ENCODE measurements around the gene KRT33B. TPM values are rescaled to one million over a fixed set of nuclear protein-coding genes. Genes with fewer than 3 reads are reported as not detected.
A peak's percentile ranks its signal among the peaks of the same experiment; 100 is the strongest.
"Not testable (repeated sequence)": the region's sequence is repeated elsewhere in the genome, so short reads cannot be mapped to it uniquely, and the experiment has no call there.

The KRT33B gene
- polyA plus RNA-seq, 1 donor (not counting 4 experiments of a cell fraction or from before 2014, with no cell fraction given) = 0.21 TPM

DNA sequence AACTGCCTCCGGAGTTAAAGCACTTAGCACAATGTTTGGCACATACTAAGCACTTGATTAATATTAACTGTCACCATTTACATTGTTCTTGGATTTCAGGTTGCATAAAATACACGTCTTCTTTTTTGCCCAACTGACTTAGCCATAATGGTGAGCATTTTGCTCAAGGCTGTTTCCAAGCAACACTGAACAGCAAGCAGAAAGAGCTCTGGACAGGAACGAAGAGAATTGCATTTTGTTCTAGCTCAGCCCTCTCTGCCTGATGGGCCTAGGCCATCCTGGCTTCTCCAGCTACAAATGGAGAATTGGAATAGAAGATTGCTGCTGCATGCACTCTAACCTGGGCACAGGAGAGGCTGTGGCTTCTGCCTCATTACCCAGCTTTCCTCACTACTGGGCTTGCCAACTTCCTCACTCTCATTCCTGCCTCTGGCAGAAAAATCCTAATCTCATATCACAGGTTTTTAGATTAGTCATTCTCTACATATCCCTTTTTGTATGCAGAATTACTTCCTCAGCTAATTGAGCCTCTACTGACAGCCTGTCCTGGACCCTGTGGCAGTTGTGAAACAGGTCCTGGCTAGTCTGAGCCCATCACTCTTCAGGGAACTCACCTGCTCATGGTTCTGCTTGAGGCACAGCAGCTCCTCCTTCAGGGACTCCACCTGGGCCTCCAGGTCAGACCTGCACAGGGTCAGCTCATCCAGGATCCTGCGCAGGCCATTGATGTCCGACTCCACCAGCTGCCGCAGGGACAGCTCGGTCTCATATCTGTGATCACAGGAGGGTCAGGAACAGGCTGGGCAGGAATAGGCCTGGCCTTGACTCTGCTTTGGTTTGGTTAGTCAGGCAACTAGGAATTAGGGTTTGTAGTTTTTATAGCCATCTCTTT is 21.5 kb downstream of the KRT33B start:
- peaks cover 31% of the 10 kb centered on the region for H3K4me1 ChIP-seq (ENCODE audit: control insufficient read depth, extremely low read depth, insufficient read depth, low read length)
- no peak overlapping the region for H2AFZ ChIP-seq (ENCODE audit: control insufficient read depth, low read length)
- H3K79me2 ChIP-seq (ENCODE audit: control insufficient read depth, insufficient read depth, low read length) = no peaks in the 10 kb centered on the region
- H3K9ac ChIP-seq (ENCODE audit: control insufficient read depth, extremely low read depth, insufficient read depth, low read length) = no peak overlapping the region
- TF ChIP-seq, protein P1, sequence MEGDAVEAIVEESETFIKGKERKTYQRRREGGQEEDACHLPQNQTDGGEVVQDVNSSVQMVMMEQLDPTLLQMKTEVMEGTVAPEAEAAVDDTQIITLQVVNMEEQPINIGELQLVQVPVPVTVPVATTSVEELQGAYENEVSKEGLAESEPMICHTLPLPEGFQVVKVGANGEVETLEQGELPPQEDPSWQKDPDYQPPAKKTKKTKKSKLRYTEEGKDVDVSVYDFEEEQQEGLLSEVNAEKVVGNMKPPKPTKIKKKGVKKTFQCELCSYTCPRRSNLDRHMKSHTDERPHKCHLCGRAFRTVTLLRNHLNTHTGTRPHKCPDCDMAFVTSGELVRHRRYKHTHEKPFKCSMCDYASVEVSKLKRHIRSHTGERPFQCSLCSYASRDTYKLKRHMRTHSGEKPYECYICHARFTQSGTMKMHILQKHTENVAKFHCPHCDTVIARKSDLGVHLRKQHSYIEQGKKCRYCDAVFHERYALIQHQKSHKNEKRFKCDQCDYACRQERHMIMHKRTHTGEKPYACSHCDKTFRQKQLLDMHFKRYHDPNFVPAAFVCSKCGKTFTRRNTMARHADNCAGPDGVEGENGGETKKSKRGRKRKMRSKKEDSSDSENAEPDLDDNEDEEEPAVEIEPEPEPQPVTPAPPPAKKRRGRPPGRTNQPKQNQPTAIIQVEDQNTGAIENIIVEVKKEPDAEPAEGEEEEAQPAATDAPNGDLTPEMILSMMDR (optimal IDR thresholded peaks at IDR 0.05 in 1 of 3, IDR thresholded peaks at IDR 0.05 in 1 of 3, conservative IDR thresholded peaks at IDR 0.05 in 1 of 3; ENCODE audit: extremely low read depth in 1 of 3, insufficient read depth in 2 of 3, low read length in 3 of 3) = no peak
- TF ChIP-seq EZH2 (IDR thresholded peaks at IDR 0.05; ENCODE audit: low read length) = no peak
- H3K4me2 ChIP-seq (ENCODE audit: control insufficient read depth, extremely low read depth, insufficient read depth, low read depth, low read length) = peak overlapping the region; percentile 4
- H3K9me3 ChIP-seq (ENCODE audit: control insufficient read depth, low read depth, low read length) = no peaks in the 10 kb centered on the region
- peak; percentile 98 for FAIRE-seq
- dilution Hi-C loops (cut with MboI; ENCODE audit: extremely low pct_ligation_motif_present, low sequenced_read_pairs) = no loop called here
- H3K9me1 ChIP-seq (ENCODE audit: control insufficient read depth, extremely low read depth, insufficient read depth, low read length) = no peaks in the 10 kb centered on the region
- H3K4me3 ChIP-seq (ENCODE audit: control insufficient read depth in 2 of 3, extremely low read depth in 1 of 3, insufficient read depth in 2 of 3, low read depth in 1 of 3, low read length in 3 of 3) = no peak overlapping the region
- no peaks in the 10 kb centered on the region for H3K36me3 ChIP-seq (ENCODE audit: control insufficient read depth in 2 of 2, extremely low read depth in 1 of 2, insufficient read depth in 2 of 2, low read length in 2 of 2)
- peak overlapping the region; percentile 32 for H3K27ac ChIP-seq (ENCODE audit: control insufficient read depth, insufficient read depth, low read length)
- no peaks in the 10 kb centered on the region for H3K27me3 ChIP-seq (ENCODE audit: control insufficient read depth, extremely low read depth, insufficient read depth, low read length)
- H4K20me1 ChIP-seq (ENCODE audit: control insufficient read depth, extremely low read depth, insufficient read depth, low read length) = no peaks in the 10 kb centered on the region
- DNase-seq (ENCODE audit: low read depth, low spot score) = peak; percentile 76

DNA sequence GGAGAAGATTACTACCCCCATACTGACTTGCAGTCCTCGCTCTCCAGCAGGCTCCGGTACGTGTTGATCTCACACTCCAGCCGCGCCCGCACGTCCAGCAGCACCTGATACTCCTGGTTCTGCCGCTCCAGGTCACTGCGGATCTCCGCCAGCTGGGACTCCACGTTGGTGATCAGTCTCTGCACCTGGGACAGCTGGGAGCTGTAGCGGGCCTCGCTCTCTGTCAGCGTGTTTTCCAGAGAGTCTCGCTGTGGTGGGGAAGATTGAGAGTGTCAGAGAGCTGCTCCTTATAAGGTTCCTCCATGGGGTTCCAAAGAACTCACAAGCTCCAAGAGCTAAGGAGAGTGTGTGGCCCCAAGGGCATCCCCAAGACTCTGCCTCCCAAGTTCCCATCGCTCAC is 23.2 kb downstream of the KRT33B start:
- H3K27ac ChIP-seq (ENCODE audit: control insufficient read depth, insufficient read depth, low read length); H3K36me3 ChIP-seq (ENCODE audit: control insufficient read depth in 2 of 2, extremely low read depth in 1 of 2, insufficient read depth in 2 of 2, low read length in 2 of 2); H3K4me2 ChIP-seq (ENCODE audit: control insufficient read depth, extremely low read depth, insufficient read depth, low read depth, low read length); DNase-seq (ENCODE audit: low read depth, low spot score); H4K20me1 ChIP-seq (ENCODE audit: control insufficient read depth, extremely low read depth, insufficient read depth, low read length); H3K4me3 ChIP-seq (ENCODE audit: control insufficient read depth in 2 of 3, extremely low read depth in 1 of 3, insufficient read depth in 2 of 3, low read depth in 1 of 3, low read length in 3 of 3); H3K9ac ChIP-seq (ENCODE audit: control insufficient read depth, extremely low read depth, insufficient read depth, low read length); H3K79me2 ChIP-seq (ENCODE audit: control insufficient read depth, insufficient read depth, low read length); H3K9me3 ChIP-seq (ENCODE audit: control insufficient read depth, low read depth, low read length); FAIRE-seq; H3K27me3 ChIP-seq (ENCODE audit: control insufficient read depth, extremely low read depth, insufficient read depth, low read length); dilution Hi-C loops (cut with MboI; ENCODE audit: extremely low pct_ligation_motif_present, low sequenced_read_pairs); H3K9me1 ChIP-seq (ENCODE audit: control insufficient read depth, extremely low read depth, insufficient read depth, low read length); H2AFZ ChIP-seq (ENCODE audit: control insufficient read depth, low read length): not testable (repeated sequence)
- H3K4me1 ChIP-seq (ENCODE audit: control insufficient read depth, extremely low read depth, insufficient read depth, low read length) = peaks cover 20% of the 10 kb centered on the region
